Posterior cingulate gyrus (tissue), 11 donors: ENCODE results near the gene IGFALS.
A peak's percentile ranks its signal among the peaks of the same experiment; 100 is the strongest.

Source experiments
- DNase-seq, 10 donors: peaks; one replicate each; pipeline versions ENCODE4 v3.0.0 to v3.0.0-alpha.2; 2020 to 2021; ENCODE audit warnings: mixed read lengths in 3 of 10
- intact Hi-C: fragments of 100-400 bp; cut with DNase I; formaldehyde crosslinking; loops from one replicate; pipeline ENCODE4 v1.15.1; 2023

Gene IGFALS

GRCh38 chr16:1749152-1750117 lies 44.1 kb downstream of the IGFALS start:
- DNase-seq = peak in 1 of 10 donors; percentile 71
- intact Hi-C loops = no loop called here

DNA sequence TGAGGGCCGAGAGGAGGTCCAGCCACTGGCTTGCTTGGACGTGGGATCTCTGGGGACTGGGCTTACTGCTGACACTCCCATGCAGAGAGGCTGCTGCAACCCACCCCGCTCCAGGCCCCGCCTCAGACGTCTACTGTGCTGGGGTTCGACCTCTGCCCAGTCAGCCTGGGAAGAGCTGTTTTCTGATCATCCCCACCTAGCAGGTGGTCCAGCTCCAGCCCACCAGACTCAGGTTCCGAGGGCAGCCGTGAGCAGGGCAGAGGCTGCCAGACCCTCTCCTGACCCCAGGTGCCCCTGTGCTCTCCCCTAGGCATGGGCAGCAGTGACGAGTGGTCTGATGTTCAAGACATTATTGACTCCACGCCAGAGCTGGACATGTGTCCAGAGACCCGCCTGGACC lies 45.6 kb downstream of the IGFALS start:
- DNase-seq = peak in 1 of 10 donors; percentile 67
- intact Hi-C loops = no loop called here

GRCh38 chr16:1746693-1747195 lies 46.8 kb downstream of the IGFALS start:
- DNase-seq = peak in 1 of 10 donors; percentile 81

DNA sequence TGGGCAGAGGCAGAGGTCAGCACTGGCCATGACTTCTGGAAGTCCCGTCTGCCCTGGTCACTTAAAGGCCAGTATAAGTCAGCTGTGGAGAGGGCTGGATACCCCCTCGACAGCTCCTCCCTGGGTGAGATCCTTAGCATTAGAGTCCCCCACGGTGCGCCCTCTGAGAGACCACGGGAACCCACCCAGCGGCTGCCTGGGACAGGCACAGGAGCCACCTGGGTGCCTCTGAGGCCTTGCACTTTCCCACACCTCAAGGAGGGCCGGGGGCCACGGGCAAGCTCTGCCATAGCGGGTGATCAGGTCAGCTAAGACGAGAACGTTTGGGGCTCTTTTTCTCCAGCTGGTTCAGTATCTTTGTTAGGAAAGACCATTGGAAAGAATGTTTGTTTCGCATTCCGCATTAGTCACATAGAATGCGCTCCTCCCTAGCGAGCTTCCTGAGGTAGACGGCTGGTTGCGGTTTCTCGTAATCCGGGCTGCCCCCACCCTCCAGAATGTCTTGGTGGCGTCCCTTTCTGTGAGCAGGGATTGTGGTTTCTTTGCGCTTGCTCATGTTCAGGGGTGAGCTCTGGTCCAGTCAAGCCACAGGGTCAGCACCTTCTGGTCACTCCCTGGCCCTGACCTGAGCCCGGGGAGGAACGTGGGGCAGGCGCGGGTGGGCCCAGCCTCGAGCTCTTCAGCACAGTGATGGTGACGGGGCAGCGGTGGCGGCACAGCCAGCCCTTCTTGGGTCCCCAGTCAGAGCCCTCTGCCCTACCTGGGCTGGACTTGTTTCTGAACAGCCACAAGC lies 47.4 kb downstream of the IGFALS start:
- intact Hi-C loops = no loop called here
- peak in 1 of 10 donors; percentile 77 for DNase-seq

More at GRCh38 chr16:1746693-1747195, 46.8 kb downstream of the IGFALS start:
- intact Hi-C loops = no loop called here

DNA sequence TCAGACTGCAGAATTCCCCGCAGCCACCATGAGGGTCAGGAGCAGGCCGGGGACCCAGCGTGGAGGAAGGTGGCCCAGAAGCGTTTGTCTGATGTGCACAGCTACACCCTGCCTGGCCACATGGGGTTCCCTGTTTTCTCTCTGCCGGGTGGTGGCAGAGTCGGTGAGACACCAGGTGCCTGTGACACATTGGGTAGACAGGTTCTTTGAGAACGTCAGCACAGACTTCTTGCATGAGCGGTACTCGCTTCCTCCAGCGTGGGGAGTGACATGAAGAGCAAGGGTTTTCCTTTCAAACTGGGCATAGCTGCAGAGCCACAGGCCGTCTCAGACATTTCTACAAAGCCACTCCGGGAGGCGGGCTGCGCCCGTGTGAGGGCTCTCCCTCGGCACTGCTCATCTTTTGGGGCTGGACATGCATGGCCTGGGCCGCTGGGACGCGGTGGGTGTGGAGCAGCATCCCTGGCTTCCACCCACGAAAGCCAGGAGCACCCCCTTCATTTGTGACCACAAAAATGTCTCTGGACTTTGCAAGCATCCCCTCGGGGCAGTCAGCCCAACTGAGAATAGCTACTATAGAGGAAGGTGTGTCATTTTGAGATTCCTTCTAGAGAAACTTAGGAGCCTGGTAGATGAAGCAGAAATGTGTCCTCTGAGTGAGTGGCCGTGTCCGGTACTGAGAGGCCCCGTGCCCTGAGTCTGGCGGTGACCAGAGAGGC lies 48.2 kb downstream of the IGFALS start:
- intact Hi-C loops = no loop called here
- DNase-seq = no peak

DNA sequence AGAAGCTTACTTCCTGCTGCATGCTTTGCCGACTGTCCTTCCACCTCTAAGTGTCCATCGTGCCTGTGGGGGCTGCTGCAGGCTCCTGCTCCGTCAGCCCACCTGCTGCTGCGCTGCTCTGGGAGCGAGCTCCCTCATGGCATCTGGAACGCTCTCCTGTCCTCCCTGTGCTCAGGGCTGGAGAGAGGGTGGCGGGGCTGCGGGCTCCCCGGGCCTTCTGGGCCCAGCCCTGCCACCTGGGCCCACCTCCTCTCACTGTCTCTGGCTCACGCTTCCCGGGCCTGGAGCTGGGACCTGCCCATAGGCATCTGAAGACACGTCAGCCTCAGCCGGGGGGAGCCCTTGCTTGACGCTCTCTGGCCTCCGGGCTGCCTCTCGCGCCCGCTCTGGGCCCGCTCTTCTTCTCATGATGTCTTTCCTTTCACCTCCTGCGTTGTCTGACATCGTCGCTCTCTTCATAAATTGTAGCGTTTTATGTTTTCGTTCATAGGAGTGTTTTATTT lies 49.1 kb downstream of the IGFALS start:
- intact Hi-C loops = no loop called here
- no peak for DNase-seq

DNA sequence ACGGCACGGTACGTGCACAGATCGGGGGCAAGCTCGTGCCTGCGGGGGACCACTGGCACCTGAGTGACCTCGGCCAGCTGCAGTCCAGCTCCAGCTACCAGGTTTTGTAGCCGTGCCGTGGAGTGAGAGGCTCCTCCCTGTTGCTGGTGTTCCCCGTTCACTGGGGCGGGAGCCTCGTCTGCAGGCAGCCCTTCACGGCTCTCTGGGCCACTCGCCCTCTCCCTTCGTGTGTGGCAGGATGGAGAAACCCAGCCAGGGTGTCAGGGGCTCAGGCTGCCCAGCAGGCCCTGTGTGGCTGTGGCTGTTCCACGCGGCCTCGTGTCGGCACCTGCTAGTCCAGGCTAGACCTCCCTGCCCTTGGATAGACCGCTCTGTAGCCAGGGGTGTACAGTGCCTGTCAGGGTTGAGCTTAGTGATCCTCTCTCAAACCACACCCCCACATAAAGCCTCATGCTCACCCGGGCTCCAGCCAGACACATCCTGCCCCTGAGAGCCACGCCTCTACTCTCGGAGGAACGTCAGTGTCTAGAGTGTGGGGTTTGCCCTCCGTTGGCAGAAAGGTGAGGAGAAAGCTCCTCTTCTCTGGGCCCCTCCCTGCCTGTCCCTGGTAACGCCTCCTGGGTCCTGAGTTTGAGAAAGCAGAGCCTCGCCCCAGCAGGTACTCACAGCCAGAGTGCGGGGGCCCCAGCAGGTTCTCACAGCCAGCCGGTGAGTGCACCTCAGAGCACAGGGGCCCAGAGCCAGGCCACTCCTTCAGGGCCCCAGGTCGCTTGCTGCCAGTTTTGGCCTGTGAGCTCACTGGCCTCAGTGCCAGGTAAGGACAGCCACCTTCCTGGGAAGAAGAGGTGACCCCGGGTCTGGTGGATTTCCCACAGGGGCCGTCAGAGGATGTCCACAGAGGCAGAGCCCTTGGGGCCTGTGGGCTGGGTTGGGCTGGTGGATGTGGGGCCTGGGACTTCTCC lies 49.8 kb downstream of the IGFALS start:
- intact Hi-C loops = no loop called here
- DNase-seq = no peak

GRCh38 chr16:1741553-1742165 lies 51.8 kb downstream of the IGFALS start:
- no peak for DNase-seq
- intact Hi-C loops = no loop called here

GRCh38 chr16:1740781-1741490 lies 52.6 kb downstream of the IGFALS start:
- no peak for DNase-seq
- intact Hi-C loops = no loop called here
